ENCODE results near the gene SLC35F3.

DNA sequence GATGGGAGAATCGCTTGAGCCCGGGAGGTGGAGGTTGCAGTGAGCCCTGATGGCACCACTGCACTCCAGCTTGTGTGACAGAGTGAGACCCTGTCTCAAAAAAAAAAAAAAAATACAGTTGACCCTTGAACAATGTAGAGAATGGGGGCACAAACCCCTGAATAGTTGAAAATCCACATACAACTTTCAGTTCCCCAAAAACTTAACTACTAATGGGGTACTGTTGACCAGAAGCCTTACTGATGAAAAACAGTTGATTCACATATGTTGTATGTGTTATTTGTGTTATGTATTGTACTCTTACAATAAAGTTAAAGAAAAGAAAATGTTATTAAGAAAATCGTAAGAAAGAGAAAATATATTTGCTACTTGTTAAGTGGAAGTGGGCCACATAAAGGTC lies 417.6 kb downstream of the SLC35F3 start:
- TF ChIP-seq, protein P1, sequence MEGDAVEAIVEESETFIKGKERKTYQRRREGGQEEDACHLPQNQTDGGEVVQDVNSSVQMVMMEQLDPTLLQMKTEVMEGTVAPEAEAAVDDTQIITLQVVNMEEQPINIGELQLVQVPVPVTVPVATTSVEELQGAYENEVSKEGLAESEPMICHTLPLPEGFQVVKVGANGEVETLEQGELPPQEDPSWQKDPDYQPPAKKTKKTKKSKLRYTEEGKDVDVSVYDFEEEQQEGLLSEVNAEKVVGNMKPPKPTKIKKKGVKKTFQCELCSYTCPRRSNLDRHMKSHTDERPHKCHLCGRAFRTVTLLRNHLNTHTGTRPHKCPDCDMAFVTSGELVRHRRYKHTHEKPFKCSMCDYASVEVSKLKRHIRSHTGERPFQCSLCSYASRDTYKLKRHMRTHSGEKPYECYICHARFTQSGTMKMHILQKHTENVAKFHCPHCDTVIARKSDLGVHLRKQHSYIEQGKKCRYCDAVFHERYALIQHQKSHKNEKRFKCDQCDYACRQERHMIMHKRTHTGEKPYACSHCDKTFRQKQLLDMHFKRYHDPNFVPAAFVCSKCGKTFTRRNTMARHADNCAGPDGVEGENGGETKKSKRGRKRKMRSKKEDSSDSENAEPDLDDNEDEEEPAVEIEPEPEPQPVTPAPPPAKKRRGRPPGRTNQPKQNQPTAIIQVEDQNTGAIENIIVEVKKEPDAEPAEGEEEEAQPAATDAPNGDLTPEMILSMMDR (conservative IDR thresholded peaks at IDR 0.05; ENCODE audit: low read depth in 2 of 2) = no peak
- TF ChIP-seq POLR2AphosphoS5 (IDR thresholded peaks at IDR 0.05; ENCODE audit: low read depth) = no peak
- TF ChIP-seq CREB1 (CRISPR knock-in tag; IDR thresholded peaks at IDR 0.05; ENCODE audit: low read depth) = no peak
